Measurements from ENCODE around the gene CCNA1.

Gene CCNA1

GRCh38 chr13:36431204-36432105 is 840 bp upstream of the CCNA1 start:
- peak overlapping the region; percentile 26 for H3K4me3 ChIP-seq (ENCODE audit: control insufficient read depth, low read depth, low read length)
- DNase-seq (ENCODE audit: low read depth) = no peak
- TF ChIP-seq CTCF (IDR thresholded peaks at IDR 0.05; ENCODE audit: control insufficient read depth, insufficient read depth, low read depth, low read length, missing control alignments) = no peak

- no peak for DNase-seq (ENCODE audit: low read depth)
- no peak for TF ChIP-seq CTCF (IDR thresholded peaks at IDR 0.05; ENCODE audit: control insufficient read depth, insufficient read depth, low read depth, low read length, missing control alignments)
- no peak overlapping the region for H3K4me3 ChIP-seq (ENCODE audit: control insufficient read depth, low read depth, low read length)
Observed at GRCh38 chr13:36436811-36437210, 4.5 kb downstream of the CCNA1 start.

GRCh38 chr13:36438594-36439483 is 6.5 kb downstream of the CCNA1 start:
- TF ChIP-seq CTCF (IDR thresholded peaks at IDR 0.05; ENCODE audit: control insufficient read depth, insufficient read depth, low read depth, low read length, missing control alignments) = no peak
- no peak for DNase-seq (ENCODE audit: low read depth)
- H3K4me3 ChIP-seq (ENCODE audit: control insufficient read depth, low read depth, low read length) = no peak overlapping the region

GRCh38 chr13:36445278-36445677 is 13.0 kb downstream of the CCNA1 start:
- DNase-seq (ENCODE audit: low read depth) = no peak
- no peak overlapping the region for H3K4me3 ChIP-seq (ENCODE audit: control insufficient read depth, low read depth, low read length)
- no peak for TF ChIP-seq CTCF (IDR thresholded peaks at IDR 0.05; ENCODE audit: control insufficient read depth, insufficient read depth, low read depth, low read length, missing control alignments)

GRCh38 chr13:36445891-36446351 is 13.6 kb downstream of the CCNA1 start:
- TF ChIP-seq CTCF (IDR thresholded peaks at IDR 0.05; ENCODE audit: control insufficient read depth, insufficient read depth, low read depth, low read length, missing control alignments) = no peak
- no peak overlapping the region for H3K4me3 ChIP-seq (ENCODE audit: control insufficient read depth, low read depth, low read length)

GRCh38 chr13:36447501-36447900 is 15.2 kb downstream of the CCNA1 start:
- DNase-seq (ENCODE audit: low read depth) = no peak
- TF ChIP-seq CTCF (IDR thresholded peaks at IDR 0.05; ENCODE audit: control insufficient read depth, insufficient read depth, low read depth, low read length, missing control alignments) = no peak
- no peak overlapping the region for H3K4me3 ChIP-seq (ENCODE audit: control insufficient read depth, low read depth, low read length)

More at GRCh38 chr13:36445891-36446351, 13.6 kb downstream of the CCNA1 start:
- DNase-seq (ENCODE audit: low read depth) = no peak
